Measurements from ENCODE around the gene TSPEAR.

- no peak for TF ChIP-seq MYC (IDR thresholded peaks at IDR 0.05; ENCODE audit: low read depth, low read length)
- TF ChIP-seq MYC (CRISPR knock-in tag; IDR thresholded peaks at IDR 0.05; ENCODE audit: borderline replicate concordance, low read depth): no peak
- no peak for TF ChIP-seq POU5F1 (IDR thresholded peaks at IDR 0.05; ENCODE audit: borderline replicate concordance, low read depth, low read length, partially characterized antibody)
- TF ChIP-seq ZNF384 (IDR thresholded peaks at IDR 0.05; ENCODE audit: low read depth, low read length): no peak
- TF ChIP-seq RAD21 (CRISPR knock-in tag; conservative IDR thresholded peaks at IDR 0.05 in 1 of 2, IDR thresholded peaks at IDR 0.05 in 1 of 2): no peak
These were observed 233.1 kb downstream of the TSPEAR start for GRCh38 chr21:44478124-44478800.
